ENCODE data around the gene MAST4.

DNA sequence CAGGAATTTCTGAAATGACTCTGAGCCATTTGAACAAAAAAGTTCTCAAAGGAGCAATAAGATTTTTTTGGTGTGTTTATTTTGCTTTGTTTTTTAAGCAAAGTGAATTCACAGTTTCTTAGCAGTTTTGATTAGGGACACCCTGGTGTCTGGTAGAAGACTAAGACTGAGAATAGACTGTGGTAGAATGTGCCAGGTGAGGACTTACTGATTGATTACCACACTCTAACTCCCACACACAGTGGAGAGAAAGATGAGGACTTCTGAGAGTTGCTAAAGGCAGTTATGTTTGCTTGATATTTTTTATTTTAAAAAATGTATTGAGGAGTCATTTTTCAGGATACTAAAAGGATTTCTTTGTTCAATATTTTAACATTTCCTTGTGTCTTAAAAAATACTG lies 425.3 kb downstream of the MAST4 start:
- TF ChIP-seq, protein P1, sequence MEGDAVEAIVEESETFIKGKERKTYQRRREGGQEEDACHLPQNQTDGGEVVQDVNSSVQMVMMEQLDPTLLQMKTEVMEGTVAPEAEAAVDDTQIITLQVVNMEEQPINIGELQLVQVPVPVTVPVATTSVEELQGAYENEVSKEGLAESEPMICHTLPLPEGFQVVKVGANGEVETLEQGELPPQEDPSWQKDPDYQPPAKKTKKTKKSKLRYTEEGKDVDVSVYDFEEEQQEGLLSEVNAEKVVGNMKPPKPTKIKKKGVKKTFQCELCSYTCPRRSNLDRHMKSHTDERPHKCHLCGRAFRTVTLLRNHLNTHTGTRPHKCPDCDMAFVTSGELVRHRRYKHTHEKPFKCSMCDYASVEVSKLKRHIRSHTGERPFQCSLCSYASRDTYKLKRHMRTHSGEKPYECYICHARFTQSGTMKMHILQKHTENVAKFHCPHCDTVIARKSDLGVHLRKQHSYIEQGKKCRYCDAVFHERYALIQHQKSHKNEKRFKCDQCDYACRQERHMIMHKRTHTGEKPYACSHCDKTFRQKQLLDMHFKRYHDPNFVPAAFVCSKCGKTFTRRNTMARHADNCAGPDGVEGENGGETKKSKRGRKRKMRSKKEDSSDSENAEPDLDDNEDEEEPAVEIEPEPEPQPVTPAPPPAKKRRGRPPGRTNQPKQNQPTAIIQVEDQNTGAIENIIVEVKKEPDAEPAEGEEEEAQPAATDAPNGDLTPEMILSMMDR (IDR thresholded peaks at IDR 0.05; ENCODE audit: insufficient read depth, low read length) = no peak
- TF ChIP-seq POLR2AphosphoS5 (IDR thresholded peaks at IDR 0.05; ENCODE audit: low read depth) = no peak
- no peak for TF ChIP-seq SPI1 (IDR thresholded peaks at IDR 0.05; ENCODE audit: borderline replicate concordance, low read depth)
